Measurements from ENCODE around the gene TMEM38B. TPM values are rescaled to one million over a fixed set of nuclear protein-coding genes. Genes with fewer than 3 reads are reported as not detected.
A peak's percentile ranks its signal among the peaks of the same experiment; 100 is the strongest.

The TMEM38B gene
- total RNA-seq, 2 experiments from 2014 or later: 15.9 to 22.5 TPM

- CTCF ChIA-PET (ENCODE audit: unreplicated experiment): no interaction called here
- no peak for TF ChIP-seq EZH2phosphoT487 (IDR thresholded peaks at IDR 0.05; ENCODE audit: borderline replicate concordance, low read depth, low read length)
- no peak for TF ChIP-seq CTCF (conservative IDR thresholded peaks at IDR 0.05; ENCODE audit: low read length)
- Histone ChIP-seq H3K36me3 (ENCODE audit: insufficient read depth, low read length) (no peaks in the 10 kb centered on the region), H2AFZ (ENCODE audit: low read length) (no peak within 1 kb of the TSS), H3K4me2 (ENCODE audit: low read length) (0 out of 2 replicates have a peak within 1 kb of the TSS, but pooled peaks have one; percentile 4), H4K20me1 (ENCODE audit: insufficient read depth, low read length) (no peaks in the 10 kb centered on the region), H3K9me3 (ENCODE audit: low read length) (no peaks in the 10 kb centered on the region), H3K79me2 (ENCODE audit: insufficient read depth, low read depth, low read length) (no peaks in the 10 kb centered on the region), H3K9me2 (ENCODE audit: insufficient read depth, low read length) (no peaks in the 10 kb centered on the region), H3K4me3 (ENCODE audit: low read depth, low read length, poor library complexity, severe bottlenecking) (no peak within 1 kb of the TSS), H3K27ac (ENCODE audit: low read depth, low read length, poor library complexity, severe bottlenecking) (no peak within 1 kb of the TSS), H3K4me1 (ENCODE audit: insufficient read depth, low read length, poor library complexity, severe bottlenecking) (peaks cover 14% of the 10 kb centered on the region)
- POLR2A ChIA-PET: interaction anchor here (1.4 kb wide), 1 partner anchor 10 kb away, joined by 3 read pairs; no protein-coding TSS in a partner anchor
- intact Hi-C loops (cut with micrococcal nuclease; ENCODE audit: unreplicated experiment): no loop called here
- no TSS peak for BruUV-seq (replicated peaks)
- peak; percentile 34 for DNase-seq (ENCODE audit: low spot score)
These were observed 31.9 kb upstream of the TMEM38B start, which contains the start of gene TAL2 for GRCh38 chr9:105662184-105663104. Gene TAL2 (plus strand): TSS chr9:105662457. CDS start chr9:105662497, 40 bp downstream.

GRCh38 chr9:105663914-105664313 is 30.4 kb upstream of the TMEM38B start:
- Histone ChIP-seq H3K4me1 (ENCODE audit: insufficient read depth, low read length, poor library complexity, severe bottlenecking) (peaks cover 14% of the 10 kb centered on the region), H3K9me2 (ENCODE audit: insufficient read depth, low read length) (no peaks in the 10 kb centered on the region), H4K20me1 (ENCODE audit: insufficient read depth, low read length) (no peaks in the 10 kb centered on the region), H3K27ac (ENCODE audit: low read depth, low read length, poor library complexity, severe bottlenecking) (no peak overlapping the region), H3K4me3 (ENCODE audit: low read depth, low read length, poor library complexity, severe bottlenecking) (no peak overlapping the region), H3K36me3 (ENCODE audit: insufficient read depth, low read length) (no peaks in the 10 kb centered on the region), H3K79me2 (ENCODE audit: insufficient read depth, low read depth, low read length) (no peaks in the 10 kb centered on the region), H3K4me2 (ENCODE audit: low read length) (no peak overlapping the region), H2AFZ (ENCODE audit: low read length) (no peak overlapping the region), H3K9me3 (ENCODE audit: low read length) (no peaks in the 10 kb centered on the region)
- DNase-seq (ENCODE audit: low spot score): no peak
- BruUV-seq (replicated peaks): no TSS peak
- TF ChIP-seq EZH2phosphoT487 (IDR thresholded peaks at IDR 0.05; ENCODE audit: borderline replicate concordance, low read depth, low read length) (no peak), CTCF (conservative IDR thresholded peaks at IDR 0.05; ENCODE audit: low read length) (no peak)
- ChIA-PET POLR2A (interaction anchor here (0.6 to 1.2 kb wide), 4 partner anchors 8 to 1517 kb away, joined by 3 to 6 read pairs (median 6); no protein-coding TSS in a partner anchor), CTCF (ENCODE audit: unreplicated experiment) (interaction anchor here (1.0 kb wide), 1 partner anchor 54 kb away, joined by 3 read pairs; no protein-coding TSS in a partner anchor)
- intact Hi-C loops (cut with micrococcal nuclease; ENCODE audit: unreplicated experiment): no loop called here
